GM19025 (cell line): ENCODE data around the gene OR5H15.
"Not testable (repeated sequence)": the region's sequence is repeated elsewhere in the genome, so short reads cannot be mapped to it uniquely, and the experiment has no call there.

Experiments
- ATAC-seq: cut with Tn5 transposase; IDR thresholded peaks from one replicate; pipeline ENCODE4 v1.9.1; 2021; ENCODE audit warnings: mild to moderate bottlenecking, low read depth, moderate library complexity; ENCODE audit not compliant: unreplicated experiment

OR5H15 gene

GRCh38 chr3:98166396-98166795, at the start of gene OR5H15:
TSS of gene OR5H15 (plus strand) at chr3:98166696. CDS start at chr3:98168700, 2,004 bp downstream.
- no peak for ATAC-seq

GRCh38 chr3:98130421-98130820, 36.1 kb upstream of the OR5H15 start, which contains the start of gene OR5H1:
TSS of gene OR5H1 (plus strand) at chr3:98130721. CDS start at chr3:98132698, 1,977 bp downstream.
- ATAC-seq: no peak

- no peak for ATAC-seq
These were observed 29.9 kb upstream of the OR5H15 start for GRCh38 chr3:98136631-98137030.

GRCh38 chr3:98137826-98138557, 28.5 kb upstream of the OR5H15 start:
- not testable (repeated sequence) for ATAC-seq

GRCh38 chr3:98140531-98140930, 26.0 kb upstream of the OR5H15 start:
- no peak for ATAC-seq

- no peak for ATAC-seq
These were observed 19.3 kb upstream of the OR5H15 start, which contains the start of gene OR5H14 for GRCh38 chr3:98147179-98147578. TSS of gene OR5H14 (plus strand) at chr3:98147479. CDS start at chr3:98149386, 1,907 bp downstream.

GRCh38 chr3:98148751-98149150, 17.7 kb upstream of the OR5H15 start:
- ATAC-seq: no peak

GRCh38 chr3:98149456-98149855, 17.0 kb upstream of the OR5H15 start:
- not testable (repeated sequence) for ATAC-seq

- ATAC-seq: no peak
These were observed 15.3 kb upstream of the OR5H15 start for GRCh38 chr3:98151241-98151640.

GRCh38 chr3:98171071-98171470, 4.6 kb downstream of the OR5H15 start:
- ATAC-seq: no peak

GRCh38 chr3:98172621-98173020, 6.1 kb downstream of the OR5H15 start:
- no peak for ATAC-seq

GRCh38 chr3:98180319-98180890, 13.9 kb downstream of the OR5H15 start:
- ATAC-seq: no peak

- no peak for ATAC-seq
These were observed 15.7 kb downstream of the OR5H15 start for GRCh38 chr3:98182196-98182595.

- ATAC-seq: no peak
These were observed 18.7 kb downstream of the OR5H15 start for GRCh38 chr3:98185180-98185579.

GRCh38 chr3:98188545-98188944, 22.0 kb downstream of the OR5H15 start:
- no peak for ATAC-seq

GRCh38 chr3:98190911-98191310, 24.4 kb downstream of the OR5H15 start:
- not testable (repeated sequence) for ATAC-seq

- ATAC-seq: not testable (repeated sequence)
These were observed 29.8 kb downstream of the OR5H15 start for GRCh38 chr3:98196293-98196692.

GRCh38 chr3:98199020-98199419, 32.5 kb downstream of the OR5H15 start:
- ATAC-seq: no peak

- ATAC-seq: no peak
These were observed 42.7 kb downstream of the OR5H15 start for GRCh38 chr3:98209244-98209643.

GRCh38 chr3:98213276-98213675, 46.8 kb downstream of the OR5H15 start:
- ATAC-seq: no peak

- ATAC-seq: no peak
These were observed 48.6 kb downstream of the OR5H15 start for GRCh38 chr3:98215051-98215450.
